GM12873 (cell line): Measurements from ENCODE around the gene CMTM8.

Experiments used
- CTCF ChIP-seq: IDR thresholded peaks from 2 replicates; pipeline ENCODE4 v1.5.1; 2012; ENCODE audit warnings: low read depth, mild to moderate bottlenecking, moderate library complexity, low read length, control low read depth; ENCODE audit not compliant: insufficient read depth; ENCODE audit errors: missing control alignments

Gene CMTM8

GRCh38 chr3:32246079-32246675 lies 7.7 kb downstream of the CMTM8 start:
- no peak for TF ChIP-seq CTCF

GRCh38 chr3:32249184-32249782 lies 10.8 kb downstream of the CMTM8 start:
- no peak for TF ChIP-seq CTCF

- no peak for TF ChIP-seq CTCF
These were observed 15.8 kb downstream of the CMTM8 start for GRCh38 chr3:32254268-32254667.

- TF ChIP-seq CTCF = no peak
These were observed 16.9 kb downstream of the CMTM8 start for GRCh38 chr3:32255345-32255744.

GRCh38 chr3:32256206-32256605 lies 17.7 kb downstream of the CMTM8 start:
- no peak for TF ChIP-seq CTCF

- TF ChIP-seq CTCF = no peak
These were observed 18.6 kb downstream of the CMTM8 start for GRCh38 chr3:32257042-32257441.

GRCh38 chr3:32257641-32258438 lies 19.4 kb downstream of the CMTM8 start:
- no peak for TF ChIP-seq CTCF
